Heart left ventricle (tissue), 16 donors: Measurements from ENCODE around the gene IFIT3. TPM values are rescaled to one million over a fixed set of nuclear protein-coding genes. Genes with fewer than 3 reads are reported as not detected.

Experiments used
- ATAC-seq, 4 donors: fragments of 200-7000 bp; cut with Tn5 transposase; one replicate each; pipeline ENCODE4 v1.9.1; 2020 to 2022; ENCODE audit warnings: moderate library complexity in 4 of 4, mild to moderate bottlenecking in 3 of 4, moderate number of reproducible peaks in 1 of 4
- DNase-seq, 5 donors: peaks; one replicate each; pipeline ENCODE4 v3.0.0-alpha.2; 2020
- H3K27ac ChIP-seq, 12 donors: fragments of 200-600 bp; sonication (generic) in 4 of 12; one replicate each; pipeline versions ENCODE4 v1.5.0 to v1.8.0; 2016 to 2022; ENCODE audit warnings: mild to moderate bottlenecking in 2 of 12
- H3K27me3 ChIP-seq, 9 donors: fragments of 200-600 bp; sonication (generic) in 2 of 9; one replicate each; pipeline versions ENCODE4 v1.5.1 to v1.8.0; 2016 to 2022; ENCODE audit warnings: mild to moderate bottlenecking in 3 of 9
- H3K36me3 ChIP-seq, 9 donors: fragments of 200-600 bp; sonication (generic) in 2 of 9; one replicate each; pipeline versions ENCODE4 v1.5.0 to v1.8.0; 2018 to 2022; ENCODE audit warnings: mild to moderate bottlenecking in 2 of 9
- H3K4me1 ChIP-seq, 12 donors: fragments of 200-600 bp; sonication (generic) in 4 of 12; one replicate each; pipeline versions ENCODE4 v1.5.0 to v1.8.0; 2016 to 2022; ENCODE audit warnings: mild to moderate bottlenecking in 3 of 12
- H3K4me3 ChIP-seq, 12 donors: fragments of 200-600 bp; sonication (generic) in 4 of 12; one replicate each; pipeline versions ENCODE4 v1.5.0 to v1.8.0; 2017 to 2022; ENCODE audit warnings: mild to moderate bottlenecking in 9 of 12, moderate library complexity in 4 of 12
- H3K9me3 ChIP-seq, 12 donors: fragments of 200-600 bp; sonication (generic) in 4 of 12; one replicate each; pipeline versions ENCODE4 v1.5.0 to v1.8.0; 2016 to 2022; ENCODE audit warnings: mild to moderate bottlenecking in 1 of 12
- CTCF ChIP-seq, 12 donors: fragments of 200-600 bp; sonication (generic) in 4 of 12; IDR thresholded peaks; one replicate each; pipeline versions ENCODE4 v1.5.0 to v1.8.0; 2018 to 2022; ENCODE audit warnings: antibody characterized with exemption in 12 of 12, mild to moderate bottlenecking in 5 of 12
- POLR2A ChIP-seq, 2 donors: fragments of 450-650 bp; IDR thresholded peaks; one replicate each; pipeline ENCODE4 v1.6.1; 2017; ENCODE audit warnings: antibody characterized with exemption in 2 of 2, mild to moderate bottlenecking in 2 of 2, moderate library complexity in 2 of 2
- WGBS, 4 donors: extraction: QIAGEN DNeasy Blood & Tissue Kit in 2 of 4; methylation state at CpG; one replicate each; pipeline versions ENCODE4 v1.1.5 to v1.1.7; 2013 to 2018; 5-methylcytosine and 5-hydroxymethylcytosine counted together
- intact Hi-C, 10 donors: fragments of 100-400 bp; cut with DNase I; formaldehyde crosslinking; loops; one replicate each; pipeline versions ENCODE4 v1.11.1 to v1.14.2; 2022
- polyA plus RNA-seq, 2 donors: library from polyadenylated mRNA; stranded (reverse); fragments of 200-250 nt; gene quantifications; one replicate each; pipeline ENCODE4 v1.2.3, GENCODE V29; 2013
- total RNA-seq, 9 donors: library from RNA; depleted of rRNA in 2 of 9; stranded (reverse); fragments of >200 nt in 2 of 9; fragmentation: NEBNext Ultra II Directional in 3 of 9; extraction: Animal tissue kit (Norgen Biotek cat#: 25700) in 3 of 9; gene quantifications; one replicate each; pipeline versions ENCODE4 v1.1.0 to v1.2.4, GENCODE V29; 2016 to 2023
- donor health status: ischemic (EF 13 %, LVEDD 7.1; RV severe dilation, severe dysfunction).
- donor health status: healthy with polysubstance abuse.
- donor health status: DM: no; HTN: yes; CAD: no.
- donor health status: DM: no; HTN: no; CAD: no.
- donor health status: ischemic (EF 25% LVEDD 6.9; RV normal size, moderate dysfunction).
- donor health status: ischemic (EF 25% LVEDD 5.7; RV mildly dilated, moderate dysfunction).
- donor health status: healthy.
- donor health status: DM: yes; HTN: yes; CAD: no.
- donor health status: ischemic (EF 35%, LVEDD 5.7; RV mildly dilated, moderate dysfunction).
- donor health status: nonischemic (EF 11% LVEDD 7.7; RV severe dilation, severe dysfunction).
- donor health status: DM: yes; HTN: yes; CAD: no.
- donor health status: PGD.
- donor health status: ischemic (EF 29% LVEDD 5.4; RV normal size, mild dysfunction).
- donor health status: nonischemic (EF 23%, LVEDD 6.1; RV moderate dilation, normal function).

The IFIT3 gene
- total and polyA plus RNA-seq, 11 donors: 4.4 to 107 (median 9.0) TPM

DNA sequence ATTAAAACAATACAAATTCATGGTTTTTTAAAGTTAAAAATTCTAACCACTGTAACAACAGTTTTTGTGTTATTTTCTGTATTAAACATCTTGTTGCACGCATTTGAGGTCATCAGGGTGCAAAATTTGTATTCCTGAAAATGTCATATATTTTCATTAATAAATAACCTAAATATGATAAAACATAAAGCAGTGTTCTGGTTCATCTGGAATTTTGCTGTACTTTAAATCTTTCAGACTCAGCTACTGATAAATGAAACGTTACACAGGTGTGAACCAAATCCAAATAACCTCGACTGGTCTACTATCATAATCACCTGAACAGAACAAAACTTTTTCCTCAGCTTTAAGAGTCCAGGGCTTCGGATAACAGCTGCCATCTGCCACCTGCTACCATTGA is 19.1 kb upstream of the IFIT3 start:
- H3K9me3 ChIP-seq: no peaks in the 10 kb centered on the region
- TF ChIP-seq POLR2A (IDR thresholded peaks at IDR 0.05): no peak
- no peak for TF ChIP-seq CTCF (IDR thresholded peaks at IDR 0.05)
- DNase-seq (no peak), ATAC-seq (no peak)
- no peak overlapping the region for H3K4me3 ChIP-seq
- H3K36me3 ChIP-seq: peaks cover 0 to 35% (median 29%) of the 10 kb centered on the region in 9 donors
- peaks cover 0 to 15% (median 8%) of the 10 kb centered on the region in 12 donors for H3K4me1 ChIP-seq
- 91 to 96% (median 92%) methylated on average over 4 of the region's 4 CpGs for WGBS, 4 donors
- intact Hi-C loops: loop anchor here in 1 of 10 donors (10.0 kb wide), 1 partner anchor 106 kb away; the partner anchor contains the start of gene IFIT5
- H3K27me3 ChIP-seq: no peaks in the 10 kb centered on the region
- H3K27ac ChIP-seq: no peak overlapping the region

- TF ChIP-seq CTCF (IDR thresholded peaks at IDR 0.05) (no peak), POLR2A (IDR thresholded peaks at IDR 0.05) (no peak)
- no peak for ATAC-seq
- no peak for DNase-seq
- no peaks in the 10 kb centered on the region for H3K27me3 ChIP-seq
- peaks cover 0 to 35% (median 29%) of the 10 kb centered on the region in 9 donors for H3K36me3 ChIP-seq
- no peak overlapping the region for H3K4me3 ChIP-seq
- no peaks in the 10 kb centered on the region for H3K9me3 ChIP-seq
- H3K27ac ChIP-seq: no peak overlapping the region
- intact Hi-C loops: loop anchor here in 2 of 10 donors (5.0 to 10.0 kb wide), 2 partner anchors 37 to 105 kb away; partner anchors contain the start of gene IFIT5 (in 1 of the 2)
- 76 to 84% (median 80%) methylated on average over 7 of the region's 7 CpGs for WGBS, 4 donors
- H3K4me1 ChIP-seq: peaks cover 0 to 8% (median 4%) of the 10 kb centered on the region in 12 donors
These were observed 18.4 kb upstream of the IFIT3 start for GRCh38 chr10:89309156-89310055.

DNA sequence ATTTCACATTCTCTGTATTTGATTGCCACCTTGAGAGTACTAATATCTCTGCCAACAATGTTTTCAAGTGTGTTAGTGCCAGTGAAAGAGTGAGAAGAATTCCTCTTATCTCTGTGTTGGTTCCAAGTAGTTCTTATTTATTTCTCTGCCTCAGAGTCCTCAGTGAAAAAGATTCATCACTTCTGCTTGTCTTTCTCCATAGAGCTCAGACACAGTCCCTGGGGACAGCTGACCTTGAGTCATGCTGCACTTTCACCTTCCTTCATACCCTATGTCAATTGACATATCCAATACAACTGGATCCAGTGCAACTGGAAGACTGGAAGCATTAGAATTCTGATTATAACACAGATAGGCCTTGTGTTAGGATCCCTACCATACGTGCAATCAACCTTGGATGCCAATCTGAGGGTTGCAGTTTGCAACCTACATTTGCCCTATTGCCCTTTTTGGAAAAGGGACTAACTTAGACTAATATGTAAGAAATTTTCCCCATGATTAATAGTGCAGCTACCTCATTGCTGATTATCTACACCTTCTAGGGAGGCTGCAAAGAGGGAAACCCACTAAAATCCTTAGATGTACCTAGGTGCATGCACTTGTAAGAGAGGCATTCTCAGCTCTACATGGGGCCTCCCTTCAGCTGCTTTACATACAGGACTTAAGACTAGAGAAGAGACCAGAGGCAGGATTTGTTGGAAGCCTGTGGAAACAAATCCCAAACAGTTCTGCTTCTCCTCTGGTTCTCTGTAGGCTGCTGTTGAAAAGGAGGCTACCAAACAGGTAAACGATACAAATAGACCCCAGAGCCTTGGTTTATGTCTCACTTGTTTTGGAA is 17.5 kb upstream of the IFIT3 start:
- DNase-seq: no peak
- ATAC-seq: no peak
- Histone ChIP-seq H3K4me1 (peaks cover 0 to 6% (median 0%) of the 10 kb centered on the region in 12 donors), H3K27me3 (no peaks in the 10 kb centered on the region), H3K27ac (no peak overlapping the region), H3K9me3 (no peaks in the 10 kb centered on the region), H3K36me3 (peaks cover 0 to 35% (median 29%) of the 10 kb centered on the region in 9 donors), H3K4me3 (no peak overlapping the region)
- WGBS, 4 donors: 75 to 95% (median 93%) methylated on average over 2 of the region's 2 CpGs
- intact Hi-C loops: loop anchor here in 1 of 10 donors (5.0 kb wide), 1 partner anchor 38 kb away; no protein-coding TSS in a partner anchor
- no peak for TF ChIP-seq POLR2A (IDR thresholded peaks at IDR 0.05)
- TF ChIP-seq CTCF (IDR thresholded peaks at IDR 0.05): no peak
